Activated naive CD8-positive, alpha-beta T cell (primary cell): ENCODE results near the gene SLC35E1.

Source experiments
- H3K27ac Mint-ChIP-seq: one replicate; pipeline ENCODE4 v1.8.0; 2021; ENCODE audit warnings: mixed read lengths
- H3K27me3 Mint-ChIP-seq: one replicate; pipeline ENCODE4 v1.8.0; 2021; ENCODE audit warnings: mixed read lengths
- H3K36me3 Mint-ChIP-seq: one replicate; pipeline ENCODE4 v1.8.0; 2021; ENCODE audit warnings: mixed read lengths
- H3K4me1 Mint-ChIP-seq: one replicate; pipeline ENCODE4 v1.8.0; 2021; ENCODE audit warnings: low read depth, mixed read lengths
- H3K4me3 Mint-ChIP-seq: one replicate; pipeline ENCODE4 v1.8.0; 2021; ENCODE audit warnings: mild to moderate bottlenecking, mixed read lengths
- H3K9me3 Mint-ChIP-seq: one replicate; pipeline ENCODE4 v1.8.0; 2021; ENCODE audit warnings: low read depth, mixed read lengths

SLC35E1 gene

DNA sequence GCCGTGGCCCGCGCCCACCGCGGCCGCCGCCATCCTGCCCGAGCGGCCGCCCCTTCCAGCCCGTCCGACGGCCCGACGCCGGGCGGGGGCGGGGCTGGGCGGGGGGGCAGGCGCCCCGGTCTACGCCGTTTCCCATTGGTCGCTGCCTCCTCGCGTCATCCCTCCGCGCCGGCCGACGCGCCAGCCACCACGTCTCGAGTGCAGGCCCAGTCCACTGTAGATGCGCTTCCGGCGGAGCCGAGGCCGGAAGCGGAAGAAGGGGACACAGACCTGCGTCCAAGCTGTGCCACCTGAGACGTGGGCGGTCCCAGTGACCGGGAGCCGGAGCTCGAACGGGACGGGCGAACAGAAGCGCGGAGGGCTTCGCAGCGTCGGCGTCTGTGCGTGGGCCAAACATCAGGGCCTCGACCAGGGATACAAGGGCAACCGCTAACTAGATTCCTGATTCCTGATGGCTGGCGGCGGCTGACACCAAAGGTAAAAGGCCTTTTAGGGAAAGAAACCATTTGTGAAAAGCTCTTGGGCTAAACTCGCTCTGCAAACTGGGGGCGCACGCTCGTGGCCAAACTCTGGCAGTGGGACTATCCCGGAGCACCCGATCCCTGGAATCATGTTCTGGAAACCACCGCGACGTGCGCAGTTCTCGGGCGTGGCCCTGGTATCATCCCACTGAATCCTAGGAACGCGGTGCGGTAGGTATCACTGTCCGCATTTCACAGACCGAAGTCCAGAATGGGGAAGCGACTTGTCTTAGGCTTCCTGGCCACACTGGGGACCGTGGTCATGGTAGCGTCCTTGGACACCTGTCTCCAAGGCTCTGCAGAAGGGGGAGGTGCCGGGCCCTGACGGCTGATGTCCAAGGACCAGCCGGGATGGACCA lies at the start of gene SLC35E1:
Gene SLC35E1 (minus strand): TSS at position 84 of the 880 bp plus-strand sequence. CDS start 51 bp downstream, at position 33.
- H3K9me3 Mint-ChIP-seq, result no peaks in the 10 kb centered on the region
- peaks cover 51% of the 10 kb centered on the region for H3K4me1 Mint-ChIP-seq
- no peaks in the 10 kb centered on the region for H3K27me3 Mint-ChIP-seq
- peak within 1 kb of the TSS; percentile 97 for H3K27ac Mint-ChIP-seq
- H3K4me3 Mint-ChIP-seq, result peak within 1 kb of the TSS; percentile 98
- H3K36me3 Mint-ChIP-seq, result no peaks in the 10 kb centered on the region

GRCh38 chr19:16621165-16621800 lies 49.1 kb upstream of the SLC35E1 start:
- Mint-ChIP-seq H3K9me3 (no peaks in the 10 kb centered on the region), H3K4me3 (no peak overlapping the region), H3K4me1 (peaks cover 85% of the 10 kb centered on the region), H3K27me3 (no peaks in the 10 kb centered on the region), H3K36me3 (peaks cover 2% of the 10 kb centered on the region), H3K27ac (no peak overlapping the region)

GRCh38 chr19:16620584-16620983 lies 48.4 kb upstream of the SLC35E1 start:
- Mint-ChIP-seq H3K9me3 (no peaks in the 10 kb centered on the region), H3K27ac (no peak overlapping the region), H3K27me3 (no peaks in the 10 kb centered on the region), H3K4me1 (peaks cover 83% of the 10 kb centered on the region), H3K4me3 (no peak overlapping the region), H3K36me3 (peaks cover under 1% of the 10 kb centered on the region)

- Mint-ChIP-seq H3K4me3 (no peak overlapping the region), H3K4me1 (peaks cover 83% of the 10 kb centered on the region), H3K27ac (no peak overlapping the region), H3K9me3 (no peaks in the 10 kb centered on the region), H3K36me3 (no peaks in the 10 kb centered on the region), H3K27me3 (no peaks in the 10 kb centered on the region)
Observed at GRCh38 chr19:16620018-16620417, 47.8 kb upstream of the SLC35E1 start.

DNA sequence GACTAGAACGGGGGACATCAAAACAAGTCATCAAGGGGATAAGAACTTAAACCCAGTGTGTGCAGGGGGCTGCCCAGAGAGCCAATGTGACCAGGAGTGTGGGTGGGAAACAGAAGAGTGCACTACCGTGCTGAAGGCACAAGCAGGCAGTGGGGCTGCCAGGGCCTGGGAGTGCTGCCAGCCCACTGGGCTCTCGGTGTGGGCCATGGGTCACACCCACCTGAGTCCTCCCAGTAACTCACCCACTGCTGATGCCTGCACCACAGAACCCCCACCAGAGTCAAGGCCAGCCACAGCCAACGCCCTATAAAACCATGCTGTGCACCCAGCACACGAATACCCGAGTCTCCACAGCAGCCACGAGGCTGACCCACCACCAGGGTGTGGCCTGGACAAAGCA lies 47.2 kb upstream of the SLC35E1 start:
- Mint-ChIP-seq H3K9me3 (no peaks in the 10 kb centered on the region), H3K36me3 (no peaks in the 10 kb centered on the region), H3K27ac (no peak overlapping the region)

GRCh38 chr19:16618248-16618647 lies 46.0 kb upstream of the SLC35E1 start:
- peaks cover 78% of the 10 kb centered on the region for H3K4me1 Mint-ChIP-seq
- H3K27me3 Mint-ChIP-seq, result no peaks in the 10 kb centered on the region
- H3K36me3 Mint-ChIP-seq, result no peaks in the 10 kb centered on the region
- H3K4me3 Mint-ChIP-seq, result no peak overlapping the region
- H3K27ac Mint-ChIP-seq, result no peak overlapping the region
- no peaks in the 10 kb centered on the region for H3K9me3 Mint-ChIP-seq

More for the DNA sequence above, 47.2 kb upstream of the SLC35E1 start:
- peaks cover 83% of the 10 kb centered on the region for H3K4me1 Mint-ChIP-seq
- no peaks in the 10 kb centered on the region for H3K27me3 Mint-ChIP-seq
- H3K4me3 Mint-ChIP-seq, result no peak overlapping the region

DNA sequence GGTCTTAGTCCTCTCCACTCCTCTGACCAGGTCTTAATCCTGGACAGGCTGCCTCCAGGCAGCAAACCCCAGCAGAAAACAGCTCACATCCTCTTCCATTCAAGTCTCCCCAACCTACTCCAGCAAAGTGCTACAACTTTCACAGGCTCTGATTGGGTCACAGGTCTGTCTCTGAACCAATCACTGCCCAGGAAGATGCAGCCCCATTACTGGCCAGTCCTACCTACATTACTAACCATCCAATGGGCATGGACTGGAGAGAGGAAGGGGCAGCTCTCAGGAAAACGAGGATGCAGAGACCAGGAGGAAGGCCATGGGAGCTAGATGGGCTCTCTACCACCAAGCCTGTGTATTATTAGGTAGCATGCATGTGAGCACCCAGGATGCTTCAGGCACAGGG lies 43.6 kb upstream of the SLC35E1 start:
- Mint-ChIP-seq H3K27ac (no peak overlapping the region), H3K27me3 (no peaks in the 10 kb centered on the region), H3K36me3 (no peaks in the 10 kb centered on the region), H3K4me3 (no peak overlapping the region), H3K4me1 (peaks cover 79% of the 10 kb centered on the region), H3K9me3 (no peaks in the 10 kb centered on the region)

DNA sequence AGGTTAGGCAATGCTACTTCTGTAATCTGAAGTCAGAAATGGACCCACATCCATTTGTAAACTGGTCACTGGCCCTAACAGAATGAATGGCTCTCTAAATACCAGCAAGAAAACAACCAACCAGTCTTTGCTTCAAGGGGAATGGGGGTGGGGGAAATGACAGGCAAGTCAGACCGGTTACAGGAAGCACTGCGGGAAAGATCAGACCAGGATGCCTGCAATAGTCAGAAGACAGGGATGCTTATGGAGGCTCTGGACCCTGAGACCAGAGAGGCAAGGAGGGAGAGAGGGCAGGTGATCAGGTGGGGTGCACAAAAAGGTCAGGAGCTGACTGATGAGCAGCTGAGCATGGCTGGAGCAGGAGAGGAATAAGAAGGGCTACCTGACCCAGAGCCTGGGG lies 42.7 kb upstream of the SLC35E1 start:
- H3K27ac Mint-ChIP-seq, result peak overlapping the region; percentile 46
- H3K9me3 Mint-ChIP-seq, result no peaks in the 10 kb centered on the region
- peak overlapping the region; percentile 59 for H3K4me3 Mint-ChIP-seq
- H3K36me3 Mint-ChIP-seq, result no peaks in the 10 kb centered on the region
- H3K4me1 Mint-ChIP-seq, result peaks cover 77% of the 10 kb centered on the region
- H3K27me3 Mint-ChIP-seq, result no peaks in the 10 kb centered on the region

DNA sequence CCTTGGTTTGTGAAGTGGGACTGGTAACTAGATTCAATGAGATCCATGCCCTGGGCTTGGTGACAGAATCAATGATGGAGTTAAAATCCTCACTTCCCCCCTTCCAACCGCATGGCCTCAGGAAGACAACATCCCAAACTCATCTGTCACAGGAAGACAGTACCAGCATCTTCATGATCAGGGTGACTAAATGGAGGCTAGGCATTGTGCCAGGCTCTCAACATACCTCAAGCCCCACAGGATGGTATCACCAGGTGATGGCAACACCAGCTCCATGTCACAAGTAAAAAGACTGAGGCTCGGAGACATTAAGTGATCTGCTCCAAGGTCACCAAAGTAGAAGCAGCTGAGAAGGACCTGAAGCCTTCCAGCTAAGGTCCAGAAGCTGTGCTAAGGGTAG lies 41.6 kb upstream of the SLC35E1 start:
- Mint-ChIP-seq H3K4me3 (no peak overlapping the region), H3K9me3 (no peaks in the 10 kb centered on the region), H3K27me3 (no peaks in the 10 kb centered on the region), H3K36me3 (no peaks in the 10 kb centered on the region), H3K4me1 (peaks cover 74% of the 10 kb centered on the region), H3K27ac (no peak overlapping the region)

GRCh38 chr19:16612636-16613035 lies 40.4 kb upstream of the SLC35E1 start:
- Mint-ChIP-seq H3K4me1 (peaks cover 74% of the 10 kb centered on the region), H3K4me3 (no peak overlapping the region), H3K27me3 (no peaks in the 10 kb centered on the region), H3K27ac (no peak overlapping the region), H3K9me3 (no peaks in the 10 kb centered on the region), H3K36me3 (no peaks in the 10 kb centered on the region)

GRCh38 chr19:16611121-16611520 lies 38.9 kb upstream of the SLC35E1 start:
- Mint-ChIP-seq H3K9me3 (no peaks in the 10 kb centered on the region), H3K27ac (peak overlapping the region; percentile 16), H3K4me1 (peaks cover 60% of the 10 kb centered on the region), H3K36me3 (no peaks in the 10 kb centered on the region), H3K4me3 (no peak overlapping the region), H3K27me3 (no peaks in the 10 kb centered on the region)

GRCh38 chr19:16609511-16610200 lies 37.4 kb upstream of the SLC35E1 start:
- no peaks in the 10 kb centered on the region for H3K36me3 Mint-ChIP-seq
- H3K4me1 Mint-ChIP-seq, result peaks cover 54% of the 10 kb centered on the region
- no peak overlapping the region for H3K4me3 Mint-ChIP-seq
- H3K27me3 Mint-ChIP-seq, result no peaks in the 10 kb centered on the region
- H3K27ac Mint-ChIP-seq, result no peak overlapping the region
- no peaks in the 10 kb centered on the region for H3K9me3 Mint-ChIP-seq

DNA sequence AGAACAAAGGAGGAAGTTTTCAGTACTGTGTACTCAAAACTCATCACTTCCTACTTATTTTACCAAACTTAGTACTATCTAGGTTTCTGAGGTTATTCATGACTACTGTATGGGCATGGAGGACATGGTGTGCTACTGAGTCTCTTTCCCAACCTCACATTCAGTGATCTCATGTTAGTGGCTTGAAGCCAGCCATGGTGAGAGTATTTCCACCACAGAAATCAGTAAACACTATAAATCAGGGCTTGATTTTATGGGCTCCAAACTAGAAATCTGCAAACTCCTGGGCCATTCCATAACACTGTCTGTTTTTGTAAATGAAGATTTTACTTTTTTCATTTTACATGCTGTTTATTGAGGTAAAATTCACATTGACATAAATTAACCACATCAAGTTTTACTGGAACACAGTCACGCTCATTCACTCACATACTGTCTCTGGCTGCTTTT lies 36.1 kb upstream of the SLC35E1 start:
- Mint-ChIP-seq H3K27ac (peak overlapping the region; percentile 41), H3K9me3 (no peaks in the 10 kb centered on the region), H3K27me3 (no peaks in the 10 kb centered on the region), H3K4me1 (peaks cover 53% of the 10 kb centered on the region), H3K36me3 (no peaks in the 10 kb centered on the region), H3K4me3 (no peak overlapping the region)

- H3K36me3 Mint-ChIP-seq, result no peaks in the 10 kb centered on the region
- H3K9me3 Mint-ChIP-seq, result no peaks in the 10 kb centered on the region
- peaks cover 50% of the 10 kb centered on the region for H3K4me1 Mint-ChIP-seq
- H3K27me3 Mint-ChIP-seq, result no peaks in the 10 kb centered on the region
- H3K27ac Mint-ChIP-seq, result no peak overlapping the region
- no peak overlapping the region for H3K4me3 Mint-ChIP-seq
Observed at GRCh38 chr19:16607819-16608218, 35.6 kb upstream of the SLC35E1 start.

DNA sequence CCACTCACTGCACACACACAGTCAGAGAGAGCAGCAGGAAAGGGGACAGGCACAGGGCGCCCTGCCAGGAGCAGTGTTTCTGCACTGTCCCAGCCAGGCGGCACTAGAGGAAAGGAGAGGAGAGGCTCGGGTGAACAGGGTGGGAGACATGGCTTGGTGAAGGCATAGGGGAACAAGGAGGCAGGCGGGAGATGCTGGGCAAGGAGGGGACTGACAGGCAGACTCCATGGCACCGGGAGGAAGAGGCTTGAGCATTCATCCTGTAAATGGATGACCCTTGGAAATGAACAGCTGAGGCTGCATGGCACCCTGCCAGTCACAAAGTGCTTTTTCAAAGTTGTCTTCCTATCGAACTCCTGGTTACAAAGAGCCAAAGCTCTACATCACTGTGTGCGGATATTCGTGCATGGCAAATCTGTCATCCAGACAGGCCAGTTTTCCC lies 33.4 kb upstream of the SLC35E1 start:
- Mint-ChIP-seq H3K36me3 (no peaks in the 10 kb centered on the region), H3K4me3 (no peak overlapping the region), H3K27ac (no peak overlapping the region), H3K9me3 (no peaks in the 10 kb centered on the region), H3K27me3 (no peaks in the 10 kb centered on the region), H3K4me1 (peaks cover 37% of the 10 kb centered on the region)
